Body of pancreas (tissue), 4 donors: Measurements from ENCODE around the gene GFRA1.

Source experiments
- POLR2A ChIP-seq, 3 donors: fragments of 450-650 bp; IDR thresholded peaks; one replicate each; pipeline ENCODE4 v1.6.1; 2016; ENCODE audit warnings: antibody characterized with exemption in 3 of 3, mild to moderate bottlenecking in 2 of 3
- TF ChIP-seq, protein P1 (sequence below), 7 experiments: fragments of 450-650 bp in 4 of 7; fragments of 200-600 bp in 3 of 7; sonication (generic) in 3 of 7; IDR thresholded peaks; one replicate each; pipeline ENCODE4 v1.5.1; 2016 to 2019; ENCODE audit warnings: antibody characterized with exemption in 7 of 7

DNA sequence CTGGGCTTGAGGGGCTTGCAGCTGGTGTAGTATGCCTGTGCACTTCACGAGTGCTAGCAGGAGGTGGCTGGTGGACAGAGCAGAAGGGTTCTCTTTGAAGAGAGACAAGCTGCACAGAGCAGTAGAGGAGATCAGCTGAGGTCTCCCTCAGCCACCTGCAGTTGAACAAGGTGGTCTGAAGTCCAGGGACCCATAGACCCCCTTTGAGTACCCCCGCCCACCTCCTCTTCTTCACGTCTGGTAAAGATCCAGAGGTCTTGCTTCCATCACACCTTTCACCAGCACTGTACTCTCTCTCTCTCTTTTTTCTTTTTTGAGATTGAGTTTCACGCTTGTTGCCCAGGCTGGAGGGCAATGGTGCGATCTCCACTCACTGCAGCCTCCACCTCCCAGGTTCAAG lies 157.2 kb downstream of the GFRA1 start:
- no peak for TF ChIP-seq POLR2A (IDR thresholded peaks at IDR 0.05)
- TF ChIP-seq, protein P1, sequence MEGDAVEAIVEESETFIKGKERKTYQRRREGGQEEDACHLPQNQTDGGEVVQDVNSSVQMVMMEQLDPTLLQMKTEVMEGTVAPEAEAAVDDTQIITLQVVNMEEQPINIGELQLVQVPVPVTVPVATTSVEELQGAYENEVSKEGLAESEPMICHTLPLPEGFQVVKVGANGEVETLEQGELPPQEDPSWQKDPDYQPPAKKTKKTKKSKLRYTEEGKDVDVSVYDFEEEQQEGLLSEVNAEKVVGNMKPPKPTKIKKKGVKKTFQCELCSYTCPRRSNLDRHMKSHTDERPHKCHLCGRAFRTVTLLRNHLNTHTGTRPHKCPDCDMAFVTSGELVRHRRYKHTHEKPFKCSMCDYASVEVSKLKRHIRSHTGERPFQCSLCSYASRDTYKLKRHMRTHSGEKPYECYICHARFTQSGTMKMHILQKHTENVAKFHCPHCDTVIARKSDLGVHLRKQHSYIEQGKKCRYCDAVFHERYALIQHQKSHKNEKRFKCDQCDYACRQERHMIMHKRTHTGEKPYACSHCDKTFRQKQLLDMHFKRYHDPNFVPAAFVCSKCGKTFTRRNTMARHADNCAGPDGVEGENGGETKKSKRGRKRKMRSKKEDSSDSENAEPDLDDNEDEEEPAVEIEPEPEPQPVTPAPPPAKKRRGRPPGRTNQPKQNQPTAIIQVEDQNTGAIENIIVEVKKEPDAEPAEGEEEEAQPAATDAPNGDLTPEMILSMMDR (IDR thresholded peaks at IDR 0.05) = no peak
